K562 (cell line): Measurements from ENCODE around the gene STUB1. TPM values are rescaled to one million over a fixed set of nuclear protein-coding genes. Genes with fewer than 3 reads are reported as not detected.
A peak's percentile ranks its signal among the peaks of the same experiment; 100 is the strongest.

Experiments used
- AFF1 ChIP-seq, 2 experiments: fragments of 450-650 bp; IDR thresholded peaks; 2 replicates each; pipeline ENCODE4 v1.6.1; 2018; ENCODE audit warnings: mild to moderate bottlenecking in 2 of 2, low read depth in 1 of 2; ENCODE audit not compliant: partially characterized antibody in 2 of 2
- BRCA1 ChIP-seq, 2 experiments: fragments of 450-650 bp in 1 of 2; sonication (generic) in 1 of 2; formaldehyde crosslinking in 1 of 2; IDR thresholded peaks; 2 replicates each; pipeline versions ENCODE4 v1.5.0 to v1.6.1; 2017 to 2020; ENCODE audit warnings: mild to moderate bottlenecking in 1 of 2, missing genetic modification reagents in 1 of 2
- GABPB1 ChIP-seq: sonication (generic); formaldehyde crosslinking; IDR thresholded peaks from 2 replicates; pipeline ENCODE4 v1.8.0; 2022; ENCODE audit warnings: mild to moderate bottlenecking, missing genetic modification reagents
- HCFC1 ChIP-seq: IDR thresholded peaks from 2 replicates; pipeline ENCODE4 v1.6.1; 2012; ENCODE audit warnings: low read depth, low read length, improper control_type of control experiment
- HDGF ChIP-seq: fragments of 450-650 bp; IDR thresholded peaks from 2 replicates; pipeline ENCODE4 v1.6.1; 2016
- HLTF ChIP-seq: fragments of 450-650 bp; IDR thresholded peaks from 2 replicates; pipeline ENCODE4 v1.6.1; 2016
- HMG20A ChIP-seq: fragments of 450-650 bp; formaldehyde crosslinking; conservative IDR thresholded peaks from 2 replicates; pipeline ENCODE4 v1.4.0; 2020; ENCODE audit warnings: mild to moderate bottlenecking, mixed read lengths
- KAT8 ChIP-seq: fragments of 450-650 bp; IDR thresholded peaks from 2 replicates; pipeline ENCODE4 v1.6.1; 2016; ENCODE audit warnings: low read depth, mild to moderate bottlenecking
- MYNN ChIP-seq, 2 experiments: sonication (generic); formaldehyde crosslinking in 1 of 2; IDR thresholded peaks; 2 replicates each; pipeline versions ENCODE4 v1.5.0 to v1.6.1; 2016 to 2020; ENCODE audit warnings: antibody characterized with exemption in 1 of 2, missing genetic modification reagents in 1 of 2
- NELFE ChIP-seq: IDR thresholded peaks from 2 replicates; pipeline ENCODE4 v1.6.1; 2011; ENCODE audit warnings: mild to moderate bottlenecking; ENCODE audit not compliant: insufficient read depth, insufficient read length
- NKRF ChIP-seq: fragments of 450-650 bp; IDR thresholded peaks from 2 replicates; pipeline ENCODE4 v1.6.1; 2016; ENCODE audit warnings: borderline replicate concordance
- PHB ChIP-seq: fragments of 250-450 bp; sonication (Bioruptor Pico); IDR thresholded peaks from 2 replicates; pipeline ENCODE4 v1.5.0; 2021
- PHF20 ChIP-seq: fragments of 450-650 bp; IDR thresholded peaks from 2 replicates; pipeline ENCODE4 v1.6.1; 2018; ENCODE audit not compliant: partially characterized antibody
- PKNOX1 ChIP-seq: fragments of 450-650 bp; IDR thresholded peaks from 2 replicates; pipeline ENCODE4 v1.6.1; 2016
- PURB ChIP-seq: sonication (generic); formaldehyde crosslinking; IDR thresholded peaks from 2 replicates; pipeline ENCODE4 v1.9.0; 2021; ENCODE audit warnings: low read depth, mild to moderate bottlenecking, missing genetic modification reagents
- RCOR1 ChIP-seq, 2 experiments: IDR thresholded peaks; 2 replicates each; pipeline ENCODE4 v1.6.1; 2012; ENCODE audit warnings: low read depth in 2 of 2, low read length in 2 of 2, borderline replicate concordance in 1 of 2, improper control_type of control experiment in 1 of 2
- TCF15 ChIP-seq: fragments of 250-450 bp; sonication (Bioruptor Pico); IDR thresholded peaks from 2 replicates; pipeline ENCODE4 v1.8.0; 2022; ENCODE audit warnings: moderate library complexity, mild to moderate bottlenecking, inconsistent platforms
- USF1 ChIP-seq: sonication (generic); formaldehyde crosslinking; IDR thresholded peaks from 2 replicates; pipeline ENCODE4 v1.9.0; 2022; ENCODE audit warnings: mild to moderate bottlenecking, missing genetic modification reagents
- ZC3H4 ChIP-seq: sonication (generic); formaldehyde crosslinking; IDR thresholded peaks from 2 replicates; pipeline ENCODE4 v1.9.0; 2021; ENCODE audit warnings: missing genetic modification reagents, borderline replicate concordance
- ZNF696 ChIP-seq: fragments of 250-450 bp; sonication (Bioruptor Pico); conservative IDR thresholded peaks from 2 replicates; pipeline ENCODE4 v1.4.0; 2020; ENCODE audit warnings: mild to moderate bottlenecking, moderate library complexity
- ZNF717 ChIP-seq: fragments of 250-450 bp; sonication (Bioruptor Pico); IDR thresholded peaks from 2 replicates; pipeline ENCODE4 v1.5.0; 2021
- polyA plus RNA-seq, 8 experiments: library from polyadenylated mRNA; depleted of rRNA in 4 of 8; stranded (reverse) in 5 of 8; unstranded in 3 of 8; fragments of >200 nt; fragmentation: Nextera tagmentation in 2 of 8; fragmentation: Illumina TruSeq in 1 of 8; extraction: Ambion mirVana in 2 of 8; extraction: Trizol in 1 of 8; gene quantifications; 2 replicates each; pipeline versions ENCODE4 v1.2.1 to v1.2.3, GENCODE V29; 2011 to 2014; ENCODE audit warnings: inconsistent platforms in 1 of 8, missing spikeins in 1 of 8
- total RNA-seq, 7 experiments: library from RNA; depleted of rRNA in 6 of 7; stranded (reverse); fragments of >200 nt in 6 of 7; fragmentation: Illumina TruSeq in 2 of 7; extraction: Trizol in 2 of 7; gene quantifications; 2 replicates each; pipeline versions ENCODE4 v1.2.1 to v1.2.3, GENCODE V29; 2011 to 2021; ENCODE audit warnings: low replicate concordance in 1 of 7

STUB1 gene
- total and polyA plus RNA-seq, 9 of the 15 experiments (the other 6 are each of a cell fraction or from before 2014, with no cell fraction given): 10.6 to 251 (median 152) TPM

DNA sequence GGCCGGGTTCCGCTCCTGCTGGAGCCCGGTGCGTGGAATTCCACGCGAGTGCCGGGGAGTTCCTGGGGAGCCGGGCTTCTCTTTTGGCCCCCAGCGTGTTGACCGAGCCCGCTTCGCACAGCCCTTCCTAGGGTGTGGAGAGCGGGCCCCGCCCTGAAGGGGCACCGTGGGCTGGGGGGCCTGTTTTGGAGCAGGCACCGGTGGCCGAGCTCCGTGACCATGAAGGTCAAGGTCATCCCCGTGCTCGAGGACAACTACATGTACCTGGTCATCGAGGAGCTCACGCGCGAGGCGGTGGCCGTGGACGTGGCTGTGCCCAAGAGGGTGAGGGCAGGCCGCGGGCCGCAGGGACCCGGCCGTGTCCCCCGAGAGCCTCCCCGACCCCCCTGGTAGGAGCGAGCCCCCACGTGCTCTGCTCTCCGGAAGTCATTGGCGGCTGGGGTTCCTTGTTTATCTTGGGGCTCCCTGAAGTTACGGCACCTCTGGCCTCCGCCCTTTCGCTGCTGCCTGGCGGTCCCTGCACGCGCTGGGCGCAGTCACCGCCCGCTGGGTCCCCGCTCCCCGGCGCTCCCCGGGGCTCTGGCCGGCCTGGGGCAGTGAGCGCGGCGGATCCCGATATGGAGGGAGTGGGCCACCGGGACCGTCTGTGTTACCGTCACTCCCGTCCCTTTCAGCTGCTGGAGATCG lies 47.2 kb downstream of the STUB1 start (continued):
- TF ChIP-seq PKNOX1 (no peak), HMG20A (no peak), RCOR1 (IDR thresholded peaks at IDR 0.05; ENCODE audit: borderline replicate concordance in 1 of 2, low read depth in 2 of 2, low read length in 2 of 2) (no peak), GABPB1 (CRISPR knock-in tag) (peak; percentile 61; the same call in 1 of the 2 replicates), HCFC1 (no peak), PURB (CRISPR knock-in tag) (no peak), ZNF696 (CRISPR knock-in tag) (no peak), PHB (CRISPR knock-in tag) (no peak), ZNF717 (CRISPR knock-in tag) (no peak), TCF15 (no peak), HLTF (0 out of 2 replicates have a peak, but pooled peaks have one; percentile 35), HDGF (no peak), USF1 (peak; percentile 69), AFF1 (IDR thresholded peaks at IDR 0.05; ENCODE audit: low read depth in 1 of 2, partially characterized antibody in 2 of 2) (no peak), NKRF (0 out of 2 replicates have a peak, but pooled peaks have one; percentile 51), PHF20 (no peak), BRCA1 (IDR thresholded peaks at IDR 0.05) (no peak), BRCA1 (CRISPR knock-in tag; IDR thresholded peaks at IDR 0.05) (no peak), MYNN (IDR thresholded peaks at IDR 0.05) (peak; percentile 40; the same call in 1 of the 2 replicates), MYNN (CRISPR knock-in tag; IDR thresholded peaks at IDR 0.05) (no peak), KAT8 (no peak), NELFE (no peak), ZC3H4 (CRISPR knock-in tag) (no peak)
